ENCODE data around the gene MACROH2A1.
"Not testable (repeated sequence)": the region's sequence is repeated elsewhere in the genome, so short reads cannot be mapped to it uniquely, and the experiment has no call there.

Gene MACROH2A1

GRCh38 chr5:135376961-135377624, 21.9 kb downstream of the MACROH2A1 start:
- no peak for DNase-seq

DNA sequence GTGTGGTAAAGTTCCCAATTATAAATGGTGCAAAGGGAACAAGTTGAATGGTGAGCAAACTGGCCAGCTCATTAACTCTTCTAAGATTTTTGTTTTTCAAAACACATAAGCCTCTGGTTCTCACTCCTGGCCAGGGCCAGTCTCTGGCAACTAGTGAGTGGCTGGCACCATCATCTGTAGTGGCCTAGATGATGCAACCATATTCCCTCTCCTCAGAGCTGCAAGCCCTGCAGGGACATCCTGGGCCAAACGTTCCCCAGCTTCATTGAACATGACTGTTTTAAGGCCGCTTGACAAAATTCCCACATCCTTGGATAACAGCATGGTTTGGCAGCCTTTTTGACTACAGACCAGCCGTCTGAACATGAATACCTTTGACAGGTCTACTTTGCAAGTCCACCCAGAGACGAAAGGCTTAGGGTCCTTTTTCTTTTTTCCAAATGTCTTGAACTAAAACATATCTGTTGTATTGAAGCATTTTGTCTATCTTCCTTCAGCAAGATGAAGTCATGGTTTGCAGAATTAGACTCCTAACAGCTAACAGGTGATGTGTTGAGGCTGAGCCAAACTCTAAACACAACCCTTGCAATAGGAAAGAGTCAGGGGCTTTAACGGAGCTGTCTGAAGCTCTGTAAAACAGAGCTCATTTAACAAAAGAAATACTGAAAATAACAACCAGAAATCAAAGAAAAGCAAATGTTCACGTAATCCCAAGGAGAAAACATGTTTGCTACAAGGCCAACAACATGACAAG, 23.8 kb downstream of the MACROH2A1 start:
- no peak for DNase-seq

DNA sequence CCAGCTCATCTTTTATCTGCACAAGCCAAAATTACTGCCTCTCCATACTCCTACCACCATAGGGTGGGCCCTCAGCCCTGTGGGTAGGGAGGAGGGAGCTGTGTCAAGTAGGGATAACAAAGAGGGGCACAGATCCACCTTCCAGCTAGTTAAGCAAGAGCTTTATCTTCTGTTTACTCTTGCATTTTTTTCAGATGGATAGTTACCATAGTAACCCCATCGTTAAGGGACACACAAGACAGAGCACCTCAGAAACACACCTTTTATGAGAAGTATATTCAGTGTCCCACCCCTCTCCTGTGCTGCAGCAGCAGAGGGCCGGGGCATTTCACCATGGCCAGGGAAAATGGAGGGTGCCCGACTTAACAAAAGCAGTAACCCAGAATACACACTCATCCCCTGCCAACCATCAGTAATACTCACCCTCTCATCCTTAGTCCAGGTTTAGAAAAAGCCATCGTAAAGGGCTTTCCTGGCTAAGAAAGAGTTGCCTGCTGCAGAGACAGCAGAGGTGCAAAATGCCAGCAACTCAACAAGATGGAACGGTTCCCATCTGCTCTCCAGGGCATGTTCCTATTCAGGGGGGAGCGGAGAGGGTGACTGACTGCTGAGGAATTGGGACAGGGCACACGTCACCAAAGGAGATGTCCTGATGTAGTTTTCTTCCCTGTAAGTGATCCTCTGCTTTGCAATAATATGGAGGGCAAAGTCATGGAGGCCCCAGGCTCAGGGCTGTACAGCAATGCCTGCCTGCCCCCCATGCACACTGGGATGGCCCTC, 25.1 kb downstream of the MACROH2A1 start:
- no peak for DNase-seq

GRCh38 chr5:135372654-135373381, 26.2 kb downstream of the MACROH2A1 start:
- no peak for DNase-seq

DNA sequence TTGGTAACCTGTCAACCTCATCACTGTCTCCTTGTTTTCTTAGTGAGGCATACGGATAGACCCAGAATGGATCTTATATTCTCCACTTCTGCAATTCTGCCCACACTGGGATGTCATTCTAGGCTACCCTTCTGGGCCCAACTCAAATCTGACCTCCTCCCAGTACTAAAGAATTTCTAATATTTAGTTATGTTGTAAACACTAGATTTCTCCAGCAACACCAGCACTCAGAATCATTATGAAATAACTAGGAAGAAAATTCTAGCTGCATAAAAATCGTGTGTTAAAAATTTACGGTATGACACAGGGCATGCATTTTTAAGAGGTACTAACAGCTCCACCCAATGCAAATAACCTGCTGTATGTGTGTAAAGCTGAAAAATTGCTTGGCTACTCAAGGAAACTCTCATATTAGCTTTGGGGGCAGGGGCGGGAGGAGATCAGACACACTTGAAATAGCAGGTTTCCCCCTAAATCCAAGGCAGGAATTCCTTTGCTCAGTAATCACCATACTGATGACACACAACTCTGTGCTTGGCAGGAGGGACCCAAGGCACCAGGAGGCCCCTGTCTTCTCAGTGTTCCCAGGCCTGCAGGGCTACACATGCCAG, 27.3 kb downstream of the MACROH2A1 start:
- peak; percentile 22 for DNase-seq

DNA sequence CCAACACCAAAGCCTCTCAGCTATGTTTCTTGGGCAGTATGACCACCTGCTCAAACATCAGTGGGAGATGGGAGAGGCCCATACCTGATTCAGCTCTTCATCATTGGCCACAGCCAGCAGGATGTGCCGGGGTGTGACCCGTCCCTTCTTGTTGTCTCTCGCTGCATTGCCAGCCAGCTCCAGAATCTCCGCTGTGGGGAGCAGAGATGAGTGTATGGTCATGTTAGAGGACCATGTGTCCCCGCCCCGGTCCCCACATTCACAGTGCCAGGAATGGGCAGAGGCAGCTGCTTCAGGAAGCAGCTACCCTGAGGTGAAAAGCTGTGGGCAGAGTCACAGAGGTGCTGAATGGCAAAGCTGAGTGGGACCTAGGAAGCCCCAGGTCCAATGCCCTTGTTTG, 29.1 kb downstream of the MACROH2A1 start:
- no peak for DNase-seq

DNA sequence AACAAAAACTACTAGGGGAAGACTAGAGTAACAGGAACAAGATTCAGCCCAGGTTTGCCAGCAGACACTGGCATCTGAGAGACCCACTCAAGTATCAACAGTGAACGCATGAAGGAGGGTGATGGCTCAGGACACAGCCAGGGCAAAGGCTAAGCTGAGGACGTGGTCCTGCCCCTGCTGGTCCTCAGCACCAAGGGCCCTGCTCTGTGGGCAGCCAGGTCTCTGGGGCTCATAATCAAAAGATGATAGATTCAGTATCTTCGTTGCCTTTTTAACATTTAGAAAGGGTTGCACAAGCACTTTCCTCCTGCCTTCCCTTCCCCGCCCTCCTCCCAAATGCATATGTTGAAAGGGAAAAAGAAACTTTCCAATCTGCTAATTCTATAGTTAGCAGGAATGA, 31.5 kb downstream of the MACROH2A1 start:
- no peak for DNase-seq

- DNase-seq = no peak
Observed at GRCh38 chr5:135367076-135367475, 32.0 kb downstream of the MACROH2A1 start.

DNA sequence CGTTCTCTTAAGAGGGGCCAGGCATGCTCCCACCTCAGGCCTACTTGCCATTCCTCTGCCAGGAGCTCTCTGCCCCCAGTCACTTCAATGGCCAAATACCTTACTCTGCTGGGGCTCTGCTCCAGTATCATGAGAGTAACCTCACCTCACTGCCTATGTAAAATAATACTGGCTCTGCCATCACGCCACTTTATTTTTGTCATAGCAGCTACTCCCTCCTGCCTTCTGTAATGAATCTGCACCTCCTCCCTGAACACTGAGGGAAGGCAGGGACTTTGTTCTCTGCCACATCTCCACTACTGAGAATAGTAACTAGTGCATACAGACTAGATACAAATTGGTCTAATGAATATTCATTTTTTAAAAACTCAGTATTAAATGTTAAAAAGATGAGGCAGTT, 33.8 kb downstream of the MACROH2A1 start:
- no peak for DNase-seq

- DNase-seq = no peak
Observed at GRCh38 chr5:135364421-135365262, 34.4 kb downstream of the MACROH2A1 start.

DNA sequence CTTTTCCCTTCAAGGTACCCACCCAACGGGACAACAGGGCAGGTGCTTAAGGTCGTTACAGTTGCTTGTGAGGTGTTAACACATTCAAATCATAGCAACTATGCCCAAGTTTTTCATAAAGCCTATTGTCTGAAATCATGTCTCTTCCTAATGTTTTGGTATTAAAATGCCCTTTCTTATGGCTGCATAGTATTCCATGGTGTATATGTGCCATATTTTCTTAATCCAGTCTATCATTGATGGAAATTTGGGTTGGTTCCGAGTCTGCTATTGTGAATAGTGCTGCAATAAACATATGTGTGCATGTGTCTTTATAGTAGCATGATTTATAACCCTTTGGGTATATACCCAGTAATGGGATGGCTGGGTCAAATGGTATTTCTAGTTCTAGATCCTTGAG, 35.7 kb downstream of the MACROH2A1 start:
- not testable (repeated sequence) for DNase-seq

DNA sequence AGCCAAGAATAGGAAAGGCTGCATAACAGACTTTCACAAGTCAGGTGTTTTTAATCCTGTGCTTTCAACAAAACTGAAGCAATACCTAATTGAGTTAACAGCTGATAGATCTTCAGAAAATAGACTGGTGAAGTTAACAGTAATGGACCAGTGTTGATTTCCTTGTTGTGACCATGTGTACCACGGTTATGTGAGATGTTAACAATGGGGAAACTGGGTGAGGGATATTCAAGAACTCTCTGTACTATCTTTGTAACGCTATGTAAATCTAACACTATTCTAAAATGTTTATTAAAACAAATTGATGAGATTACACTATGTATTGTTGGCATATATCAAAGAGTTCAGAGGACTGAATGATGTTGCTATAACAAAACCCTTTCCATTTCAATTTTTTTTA, 36.9 kb downstream of the MACROH2A1 start:
- no peak for DNase-seq

GRCh38 chr5:135360278-135361274, 38.5 kb downstream of the MACROH2A1 start:
- DNase-seq = no peak

GRCh38 chr5:135359374-135360165, 39.5 kb downstream of the MACROH2A1 start:
- DNase-seq = no peak

GRCh38 chr5:135357685-135358084, 41.3 kb downstream of the MACROH2A1 start:
- DNase-seq = no peak

- DNase-seq = no peak
Observed at GRCh38 chr5:135356522-135357318, 42.3 kb downstream of the MACROH2A1 start.

- no peak for DNase-seq
Observed at GRCh38 chr5:135355169-135355568, 43.9 kb downstream of the MACROH2A1 start.

DNA sequence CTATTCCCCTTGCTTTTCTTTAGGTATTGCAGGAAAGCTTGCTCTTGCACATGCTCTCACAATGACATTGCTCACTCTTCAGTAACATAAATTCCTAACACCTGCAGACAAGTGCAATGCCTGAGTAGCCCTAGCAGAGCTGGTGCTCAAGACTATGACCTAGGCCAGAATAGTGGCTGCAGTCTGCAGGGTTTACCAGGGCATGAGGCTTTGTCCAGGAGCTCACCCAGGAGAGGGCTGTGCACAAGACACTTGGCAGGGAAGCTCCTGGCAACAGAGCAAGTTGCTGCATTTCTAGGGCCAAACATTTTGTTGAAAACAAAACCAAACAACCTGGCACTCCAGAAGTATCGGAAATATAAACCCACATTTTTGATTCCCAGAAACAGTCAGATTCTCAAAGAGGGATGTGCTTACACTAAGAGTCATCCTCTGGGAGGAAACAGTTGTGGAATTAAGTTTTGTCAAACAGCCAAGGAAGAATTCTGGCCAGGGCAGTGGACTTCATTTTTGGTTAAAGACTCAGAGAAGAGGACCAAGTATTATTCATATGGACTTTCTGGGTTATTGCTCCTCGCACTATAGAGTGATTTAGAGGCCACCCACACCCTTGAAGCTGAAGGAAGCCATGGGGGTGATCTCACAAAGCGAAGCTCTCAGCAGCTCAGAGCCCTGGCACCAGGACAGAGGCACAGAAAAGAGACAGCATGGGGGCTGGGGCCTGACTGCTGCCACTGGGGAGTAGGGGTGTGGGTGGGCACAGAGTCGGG, 44.9 kb downstream of the MACROH2A1 start:
- DNase-seq = no peak
